SK-N-SH (cell line): ENCODE data around the gene RPL39L.

Experiments
- EP300 ChIP-seq, 2 experiments: IDR thresholded peaks; 2 replicates each; pipeline versions ENCODE4 v1.4.0 to v1.6.1; 2012; ENCODE audit warnings: borderline replicate concordance in 1 of 2, low read depth in 1 of 2, low read length in 1 of 2
- FOXM1 ChIP-seq: IDR thresholded peaks from 2 replicates; pipeline ENCODE4 v1.4.0; 2012; ENCODE audit warnings: low read depth, mild to moderate bottlenecking
- GATA2 ChIP-seq: sonication (generic); formaldehyde crosslinking; IDR thresholded peaks from 2 replicates; pipeline ENCODE4 v1.5.0; 2020; ENCODE audit warnings: mild to moderate bottlenecking, missing genetic modification reagents
- JUND ChIP-seq: IDR thresholded peaks from 2 replicates; pipeline ENCODE4 v1.4.0; 2012
- MEF2A ChIP-seq: IDR thresholded peaks from 2 replicates; pipeline ENCODE4 v1.4.0; 2012; ENCODE audit warnings: low read depth, borderline replicate concordance
- NFIC ChIP-seq: IDR thresholded peaks from 2 replicates; pipeline ENCODE4 v1.4.0; 2012; ENCODE audit warnings: borderline replicate concordance
- POLR2AphosphoS5 ChIP-seq: IDR thresholded peaks from 2 replicates; pipeline ENCODE4 v1.6.1; 2012; ENCODE audit warnings: low read depth, low read length
- RAD21 ChIP-seq: IDR thresholded peaks from 2 replicates; pipeline ENCODE4 v1.6.1; 2012; ENCODE audit warnings: mild to moderate bottlenecking, low read length
- TEAD4 ChIP-seq: IDR thresholded peaks from 2 replicates; pipeline ENCODE4 v1.4.0; 2012; ENCODE audit warnings: mild to moderate bottlenecking, borderline replicate concordance; ENCODE audit not compliant: insufficient read depth
- YY1 ChIP-seq: IDR thresholded peaks from 2 replicates; pipeline ENCODE4 v1.4.0; 2012; ENCODE audit warnings: low read depth, mild to moderate bottlenecking
- TF ChIP-seq, protein P1 (sequence below): IDR thresholded peaks from 2 replicates; pipeline ENCODE4 v1.4.0; 2012; ENCODE audit warnings: low read depth, borderline replicate concordance
- TF ChIP-seq, protein P2 (sequence below): fragments of 200-600 bp; sonication (generic); IDR thresholded peaks from 2 replicates; pipeline ENCODE4 v1.6.1; 2017; ENCODE audit warnings: antibody characterized with exemption, mild to moderate bottlenecking, moderate library complexity
- TF ChIP-seq, protein P3 (sequence below): IDR thresholded peaks from 2 replicates; pipeline ENCODE4 v1.6.1; 2012; ENCODE audit warnings: mild to moderate bottlenecking, low read depth, low read length, moderate library complexity

DNA sequence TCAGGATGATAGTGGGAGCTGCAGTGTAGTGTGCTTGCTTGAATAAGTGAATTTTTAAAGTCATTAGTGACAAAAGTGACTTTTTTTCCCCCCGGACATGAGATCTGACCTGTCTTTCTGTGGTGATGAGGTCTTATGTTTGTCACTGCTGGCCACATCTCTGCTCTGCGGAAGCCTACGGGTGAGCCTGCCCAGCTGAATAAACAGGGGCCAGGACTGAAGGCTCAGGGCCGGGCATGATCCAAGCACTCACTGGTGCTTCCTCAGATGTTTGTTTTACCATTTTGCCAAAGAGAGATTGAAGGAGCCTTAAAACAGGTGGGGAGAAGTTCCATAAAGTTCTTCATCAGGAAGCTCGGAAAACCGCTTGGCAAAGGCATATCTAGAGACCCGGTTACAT, 35.0 kb downstream of the RPL39L start:
- TF ChIP-seq, protein P1, sequence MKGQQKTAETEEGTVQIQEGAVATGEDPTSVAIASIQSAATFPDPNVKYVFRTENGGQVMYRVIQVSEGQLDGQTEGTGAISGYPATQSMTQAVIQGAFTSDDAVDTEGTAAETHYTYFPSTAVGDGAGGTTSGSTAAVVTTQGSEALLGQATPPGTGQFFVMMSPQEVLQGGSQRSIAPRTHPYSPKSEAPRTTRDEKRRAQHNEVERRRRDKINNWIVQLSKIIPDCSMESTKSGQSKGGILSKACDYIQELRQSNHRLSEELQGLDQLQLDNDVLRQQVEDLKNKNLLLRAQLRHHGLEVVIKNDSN, result no peak
- TF ChIP-seq GATA2 (CRISPR knock-in tag) (no peak), RAD21 (no peak), FOXM1 (no peak), TEAD4 (no peak), POLR2AphosphoS5 (no peak), MEF2A (no peak), EP300 (IDR thresholded peaks at IDR 0.05; ENCODE audit: borderline replicate concordance in 1 of 2, low read depth in 1 of 2, low read length in 1 of 2) (no peak), JUND (no peak), NFIC (no peak), YY1 (no peak)
- TF ChIP-seq, protein P2, sequence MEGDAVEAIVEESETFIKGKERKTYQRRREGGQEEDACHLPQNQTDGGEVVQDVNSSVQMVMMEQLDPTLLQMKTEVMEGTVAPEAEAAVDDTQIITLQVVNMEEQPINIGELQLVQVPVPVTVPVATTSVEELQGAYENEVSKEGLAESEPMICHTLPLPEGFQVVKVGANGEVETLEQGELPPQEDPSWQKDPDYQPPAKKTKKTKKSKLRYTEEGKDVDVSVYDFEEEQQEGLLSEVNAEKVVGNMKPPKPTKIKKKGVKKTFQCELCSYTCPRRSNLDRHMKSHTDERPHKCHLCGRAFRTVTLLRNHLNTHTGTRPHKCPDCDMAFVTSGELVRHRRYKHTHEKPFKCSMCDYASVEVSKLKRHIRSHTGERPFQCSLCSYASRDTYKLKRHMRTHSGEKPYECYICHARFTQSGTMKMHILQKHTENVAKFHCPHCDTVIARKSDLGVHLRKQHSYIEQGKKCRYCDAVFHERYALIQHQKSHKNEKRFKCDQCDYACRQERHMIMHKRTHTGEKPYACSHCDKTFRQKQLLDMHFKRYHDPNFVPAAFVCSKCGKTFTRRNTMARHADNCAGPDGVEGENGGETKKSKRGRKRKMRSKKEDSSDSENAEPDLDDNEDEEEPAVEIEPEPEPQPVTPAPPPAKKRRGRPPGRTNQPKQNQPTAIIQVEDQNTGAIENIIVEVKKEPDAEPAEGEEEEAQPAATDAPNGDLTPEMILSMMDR, result no peak
- TF ChIP-seq, protein P3, sequence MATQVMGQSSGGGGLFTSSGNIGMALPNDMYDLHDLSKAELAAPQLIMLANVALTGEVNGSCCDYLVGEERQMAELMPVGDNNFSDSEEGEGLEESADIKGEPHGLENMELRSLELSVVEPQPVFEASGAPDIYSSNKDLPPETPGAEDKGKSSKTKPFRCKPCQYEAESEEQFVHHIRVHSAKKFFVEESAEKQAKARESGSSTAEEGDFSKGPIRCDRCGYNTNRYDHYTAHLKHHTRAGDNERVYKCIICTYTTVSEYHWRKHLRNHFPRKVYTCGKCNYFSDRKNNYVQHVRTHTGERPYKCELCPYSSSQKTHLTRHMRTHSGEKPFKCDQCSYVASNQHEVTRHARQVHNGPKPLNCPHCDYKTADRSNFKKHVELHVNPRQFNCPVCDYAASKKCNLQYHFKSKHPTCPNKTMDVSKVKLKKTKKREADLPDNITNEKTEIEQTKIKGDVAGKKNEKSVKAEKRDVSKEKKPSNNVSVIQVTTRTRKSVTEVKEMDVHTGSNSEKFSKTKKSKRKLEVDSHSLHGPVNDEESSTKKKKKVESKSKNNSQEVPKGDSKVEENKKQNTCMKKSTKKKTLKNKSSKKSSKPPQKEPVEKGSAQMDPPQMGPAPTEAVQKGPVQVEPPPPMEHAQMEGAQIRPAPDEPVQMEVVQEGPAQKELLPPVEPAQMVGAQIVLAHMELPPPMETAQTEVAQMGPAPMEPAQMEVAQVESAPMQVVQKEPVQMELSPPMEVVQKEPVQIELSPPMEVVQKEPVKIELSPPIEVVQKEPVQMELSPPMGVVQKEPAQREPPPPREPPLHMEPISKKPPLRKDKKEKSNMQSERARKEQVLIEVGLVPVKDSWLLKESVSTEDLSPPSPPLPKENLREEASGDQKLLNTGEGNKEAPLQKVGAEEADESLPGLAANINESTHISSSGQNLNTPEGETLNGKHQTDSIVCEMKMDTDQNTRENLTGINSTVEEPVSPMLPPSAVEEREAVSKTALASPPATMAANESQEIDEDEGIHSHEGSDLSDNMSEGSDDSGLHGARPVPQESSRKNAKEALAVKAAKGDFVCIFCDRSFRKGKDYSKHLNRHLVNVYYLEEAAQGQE, result no peak
